PFSK-1 (cell line): Measurements from ENCODE around the gene FRMD4A.

Source experiments
- FOXP2 ChIP-seq: optimal IDR thresholded peaks from 2 replicates; pipeline ENCODE3; 2011; ENCODE audit warnings: borderline replicate concordance, control low read depth, inconsistent platforms; ENCODE audit not compliant: insufficient read depth; ENCODE audit errors: extremely low read length, extremely low read depth
- POLR2AphosphoS5 ChIP-seq: IDR thresholded peaks from 2 replicates; pipeline ENCODE4 v1.6.1; 2012; ENCODE audit warnings: low read depth, mild to moderate bottlenecking, control low read depth, low read length, moderate library complexity
- SIN3A ChIP-seq: IDR thresholded peaks from 2 replicates; pipeline ENCODE4 v1.6.1; 2012; ENCODE audit warnings: mild to moderate bottlenecking, low read length, moderate library complexity, borderline replicate concordance; ENCODE audit not compliant: insufficient read depth
- TAF1 ChIP-seq: IDR thresholded peaks from 2 replicates; pipeline ENCODE4 v1.6.1; 2012; ENCODE audit warnings: low read length, control low read depth, borderline replicate concordance; ENCODE audit not compliant: insufficient read depth
- TF ChIP-seq, protein P1 (sequence below), 2 experiments: IDR thresholded peaks; 2 replicates each; pipeline versions ENCODE4 v1.6.1 to v1.8.0; 2011 to 2012; ENCODE audit warnings: low read depth in 2 of 2, low read length in 2 of 2, control low read depth in 1 of 2, inconsistent platforms in 1 of 2, mild to moderate bottlenecking in 1 of 2, moderate library complexity in 1 of 2; ENCODE audit not compliant: insufficient read depth in 1 of 2

The FRMD4A gene

DNA sequence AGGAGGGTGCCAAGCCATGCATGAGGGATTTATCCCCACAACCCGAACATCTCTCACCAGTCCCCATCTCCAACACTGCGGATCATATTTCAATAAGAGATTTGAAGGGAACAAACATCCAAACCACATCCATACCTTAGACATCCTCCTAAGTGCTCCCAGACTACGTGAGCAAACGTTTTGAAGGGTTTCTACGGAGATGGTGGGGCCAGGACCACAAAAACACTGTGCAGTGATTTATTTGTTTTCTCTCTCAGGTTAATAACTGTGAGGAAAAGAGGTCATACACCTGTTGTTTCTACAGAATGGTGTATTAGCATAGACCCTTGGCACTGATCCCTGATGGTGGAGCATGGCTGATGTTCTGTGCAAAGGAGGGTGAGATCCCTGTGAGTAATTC, 277.8 kb downstream of the FRMD4A start:
- TF ChIP-seq, protein P1, sequence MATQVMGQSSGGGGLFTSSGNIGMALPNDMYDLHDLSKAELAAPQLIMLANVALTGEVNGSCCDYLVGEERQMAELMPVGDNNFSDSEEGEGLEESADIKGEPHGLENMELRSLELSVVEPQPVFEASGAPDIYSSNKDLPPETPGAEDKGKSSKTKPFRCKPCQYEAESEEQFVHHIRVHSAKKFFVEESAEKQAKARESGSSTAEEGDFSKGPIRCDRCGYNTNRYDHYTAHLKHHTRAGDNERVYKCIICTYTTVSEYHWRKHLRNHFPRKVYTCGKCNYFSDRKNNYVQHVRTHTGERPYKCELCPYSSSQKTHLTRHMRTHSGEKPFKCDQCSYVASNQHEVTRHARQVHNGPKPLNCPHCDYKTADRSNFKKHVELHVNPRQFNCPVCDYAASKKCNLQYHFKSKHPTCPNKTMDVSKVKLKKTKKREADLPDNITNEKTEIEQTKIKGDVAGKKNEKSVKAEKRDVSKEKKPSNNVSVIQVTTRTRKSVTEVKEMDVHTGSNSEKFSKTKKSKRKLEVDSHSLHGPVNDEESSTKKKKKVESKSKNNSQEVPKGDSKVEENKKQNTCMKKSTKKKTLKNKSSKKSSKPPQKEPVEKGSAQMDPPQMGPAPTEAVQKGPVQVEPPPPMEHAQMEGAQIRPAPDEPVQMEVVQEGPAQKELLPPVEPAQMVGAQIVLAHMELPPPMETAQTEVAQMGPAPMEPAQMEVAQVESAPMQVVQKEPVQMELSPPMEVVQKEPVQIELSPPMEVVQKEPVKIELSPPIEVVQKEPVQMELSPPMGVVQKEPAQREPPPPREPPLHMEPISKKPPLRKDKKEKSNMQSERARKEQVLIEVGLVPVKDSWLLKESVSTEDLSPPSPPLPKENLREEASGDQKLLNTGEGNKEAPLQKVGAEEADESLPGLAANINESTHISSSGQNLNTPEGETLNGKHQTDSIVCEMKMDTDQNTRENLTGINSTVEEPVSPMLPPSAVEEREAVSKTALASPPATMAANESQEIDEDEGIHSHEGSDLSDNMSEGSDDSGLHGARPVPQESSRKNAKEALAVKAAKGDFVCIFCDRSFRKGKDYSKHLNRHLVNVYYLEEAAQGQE (IDR thresholded peaks at IDR 0.05; ENCODE audit: insufficient read depth in 1 of 2, low read depth in 2 of 2, low read length in 2 of 2): no peak
- no peak for TF ChIP-seq TAF1
- TF ChIP-seq POLR2AphosphoS5: no peak
- TF ChIP-seq SIN3A: no peak
- TF ChIP-seq FOXP2: no peak

DNA sequence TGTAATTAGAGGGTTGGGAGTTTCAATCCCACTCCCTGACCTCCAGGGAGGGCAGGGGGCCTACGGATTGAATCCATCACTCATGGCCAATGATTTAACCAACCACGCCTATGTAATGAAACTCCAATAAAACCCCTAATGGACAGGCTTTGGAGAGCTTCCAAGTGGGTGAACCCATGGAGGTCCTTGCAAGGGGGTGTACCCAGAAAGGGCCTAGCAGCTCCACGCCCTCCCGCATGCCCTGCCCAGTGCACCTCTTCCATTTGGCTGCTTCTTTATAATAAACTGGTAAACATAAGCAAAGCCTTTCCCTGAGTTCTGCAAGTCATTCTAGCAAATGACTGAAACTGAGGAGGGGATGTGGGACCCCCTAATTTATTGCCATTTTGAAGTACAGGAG, 280.1 kb downstream of the FRMD4A start:
- TF ChIP-seq, protein P1 (IDR thresholded peaks at IDR 0.05; ENCODE audit: insufficient read depth in 1 of 2, low read depth in 2 of 2, low read length in 2 of 2): no peak
- TF ChIP-seq FOXP2 (no peak), SIN3A (no peak), TAF1 (no peak)

DNA sequence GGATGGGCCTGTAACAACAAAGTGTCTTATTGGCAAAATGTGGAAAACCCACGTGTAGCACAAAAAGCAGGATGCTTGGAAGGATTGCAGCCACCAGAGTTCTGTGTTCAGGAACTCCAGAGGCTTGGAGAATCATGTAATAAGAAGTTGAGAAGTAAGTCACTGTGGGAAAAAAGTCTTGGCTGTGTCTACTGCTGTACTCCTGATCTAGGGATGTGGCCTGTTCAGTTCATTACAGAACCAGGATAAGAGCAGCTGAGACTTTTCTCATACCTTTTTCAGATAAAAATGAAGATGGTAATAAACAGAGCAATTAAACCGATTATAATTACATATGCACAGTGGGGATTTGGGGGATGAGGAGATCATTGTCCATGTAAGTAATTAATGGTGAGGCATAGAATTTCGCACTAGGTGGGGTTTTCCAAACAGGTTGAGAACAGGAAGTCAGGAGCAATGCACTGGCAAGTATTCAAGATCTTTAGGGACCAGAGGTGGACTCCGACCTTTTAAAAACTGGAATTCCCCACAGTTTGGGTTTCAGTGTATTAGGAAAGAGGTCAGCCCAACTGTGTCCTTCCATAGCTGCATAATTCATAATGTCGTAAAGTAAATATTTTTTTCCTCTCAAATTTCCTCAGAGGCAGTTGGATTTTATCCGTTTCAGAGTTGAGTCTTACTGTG, 281.7 kb downstream of the FRMD4A start:
- TF ChIP-seq POLR2AphosphoS5 (no peak), SIN3A (no peak), FOXP2 (no peak), TAF1 (no peak)
- TF ChIP-seq, protein P1 (IDR thresholded peaks at IDR 0.05; ENCODE audit: insufficient read depth in 1 of 2, low read depth in 2 of 2, low read length in 2 of 2): no peak

DNA sequence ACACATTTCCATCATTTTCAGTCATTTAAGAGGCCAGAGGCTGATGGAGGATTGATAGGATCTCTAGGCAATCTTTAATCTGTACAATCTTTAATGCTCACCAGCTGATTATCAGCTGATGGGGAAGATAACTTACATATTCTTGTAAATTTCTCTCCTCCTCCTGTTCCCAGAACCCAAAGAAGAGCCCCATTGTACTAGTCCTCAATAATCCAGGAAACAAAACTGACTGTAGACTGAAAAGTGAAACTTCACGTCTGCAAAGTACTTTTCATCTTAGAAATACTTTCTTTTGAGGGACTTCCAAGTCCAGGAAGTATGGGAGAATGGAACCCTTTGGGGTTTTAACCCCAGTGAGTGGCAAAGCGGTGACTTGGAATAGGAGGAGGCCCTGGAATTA, 283.3 kb downstream of the FRMD4A start:
- TF ChIP-seq, protein P1 (IDR thresholded peaks at IDR 0.05; ENCODE audit: insufficient read depth in 1 of 2, low read depth in 2 of 2, low read length in 2 of 2): no peak
- no peak for TF ChIP-seq POLR2AphosphoS5
- TF ChIP-seq FOXP2: no peak
- TF ChIP-seq TAF1: no peak
- no peak for TF ChIP-seq SIN3A
